Hematopoietic multipotent progenitor cell (in vitro differentiated cells): ENCODE measurements around the gene ENKUR. TPM values are rescaled to one million over a fixed set of nuclear protein-coding genes. Genes with fewer than 3 reads are reported as not detected.
"Not testable (repeated sequence)": the region's sequence is repeated elsewhere in the genome, so short reads cannot be mapped to it uniquely, and the experiment has no call there.

Source experiments
- DNase-seq, 3 donors: peaks; one replicate each; pipeline ENCODE4 v3.0.0-alpha.2; 2011 to 2015; ENCODE audit warnings: low read depth in 2 of 3, low spot score in 2 of 3
- total RNA-seq: library from RNA; depleted of rRNA; stranded (reverse); fragments of >200 nt; gene quantifications from one replicate; pipeline ENCODE4 v1.2.3, GENCODE V29; 2012

ENKUR gene
- total RNA-seq, 1 donor = under 0.01 TPM

DNA sequence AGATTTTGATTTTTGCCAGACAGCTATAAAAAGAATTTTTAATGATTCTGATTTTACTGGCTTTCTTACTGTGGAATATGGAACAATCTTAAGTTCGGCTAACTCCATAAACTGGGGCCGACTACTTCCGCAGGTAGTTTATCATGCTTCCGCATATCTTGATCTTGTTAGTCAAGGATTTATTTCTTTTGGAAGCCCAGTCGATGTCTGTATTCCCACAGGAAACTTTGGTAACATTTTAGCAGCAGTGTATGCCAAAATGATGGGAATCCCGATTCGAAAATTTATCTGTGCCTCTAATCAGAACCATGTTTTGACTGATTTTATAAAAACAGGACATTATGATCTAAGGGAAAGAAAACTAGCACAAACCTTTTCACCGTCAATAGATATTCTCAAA, 8.6 kb upstream of the ENKUR start:
- DNase-seq = no peak

DNA sequence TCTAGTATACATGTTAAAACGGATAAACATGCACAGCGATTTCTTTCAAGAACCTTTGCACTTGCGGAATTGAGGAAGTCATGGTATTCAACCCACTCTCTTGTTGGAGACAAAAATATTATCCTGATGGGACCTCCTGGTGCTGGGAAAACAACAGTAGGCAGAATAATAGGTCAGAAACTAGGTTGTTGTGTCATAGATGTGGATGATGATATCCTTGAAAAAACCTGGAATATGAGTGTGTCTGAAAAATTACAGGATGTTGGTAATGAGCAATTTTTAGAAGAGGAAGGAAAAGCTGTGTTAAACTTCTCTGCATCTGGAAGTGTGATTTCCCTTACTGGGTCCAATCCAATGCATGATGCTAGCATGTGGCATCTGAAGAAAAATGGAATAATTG, 7.3 kb upstream of the ENKUR start:
- DNase-seq = peak in 1 of 3 donors; percentile 4

DNA sequence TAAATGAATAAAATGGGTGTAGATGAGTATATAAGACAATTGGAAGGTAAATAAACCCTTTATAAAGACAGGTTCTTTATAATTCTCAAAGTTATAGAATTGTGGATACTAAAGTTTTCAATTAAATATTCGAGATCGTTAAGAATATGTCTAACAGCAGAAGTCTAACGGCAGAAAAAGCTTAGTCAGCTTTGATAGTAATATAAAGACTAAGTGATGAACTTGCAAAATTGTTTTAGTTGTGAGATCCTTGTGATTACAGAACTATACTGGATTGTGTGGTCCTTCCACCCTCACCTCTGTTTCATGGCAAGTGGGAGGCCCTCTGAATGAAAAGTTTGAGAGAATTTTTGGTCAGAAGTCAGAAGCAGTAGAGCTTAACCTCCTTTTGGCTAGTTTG, 2.7 kb upstream of the ENKUR start:
- no peak for DNase-seq

DNA sequence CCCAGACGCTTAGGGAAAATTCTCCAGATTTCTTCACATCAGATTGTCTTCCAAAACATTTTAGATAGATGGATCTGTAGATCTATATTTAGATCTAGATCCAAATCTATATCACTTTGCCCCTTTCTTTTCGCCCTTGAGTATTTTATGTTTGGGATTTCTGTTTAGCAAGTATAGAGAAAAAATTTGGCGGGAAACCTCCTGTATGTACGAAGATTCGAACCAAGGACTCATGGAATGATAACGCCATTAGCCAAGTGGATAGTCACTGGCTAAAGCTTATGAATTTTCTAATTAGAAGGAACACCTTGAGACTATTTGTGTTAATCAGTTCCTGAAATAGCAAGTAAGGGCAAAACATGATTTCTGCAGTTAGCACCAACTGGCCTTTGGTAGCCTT, 1.7 kb upstream of the ENKUR start:
- DNase-seq = no peak

DNA sequence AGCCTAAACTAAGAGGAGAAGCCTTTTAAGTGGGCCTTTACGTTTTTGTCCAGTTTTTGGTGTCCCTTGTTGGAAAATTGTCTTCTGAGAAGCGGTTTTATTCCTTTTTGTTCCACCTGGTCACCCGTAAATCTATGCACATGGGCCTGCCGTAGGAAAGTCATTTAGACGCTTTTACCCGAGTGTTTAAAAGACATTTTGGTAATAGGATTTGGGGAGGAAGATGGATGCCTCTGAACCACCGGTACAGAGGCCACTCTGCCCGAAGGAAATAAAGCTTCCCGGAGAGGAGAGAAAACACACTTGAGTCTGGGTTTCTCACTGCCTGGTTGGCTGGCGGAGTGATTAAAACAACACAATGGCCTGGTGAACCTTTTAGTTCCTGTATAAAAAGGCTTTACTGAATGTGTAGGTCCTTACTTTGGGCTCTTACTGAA, 1.2 kb upstream of the ENKUR start:
- no peak for DNase-seq

DNA sequence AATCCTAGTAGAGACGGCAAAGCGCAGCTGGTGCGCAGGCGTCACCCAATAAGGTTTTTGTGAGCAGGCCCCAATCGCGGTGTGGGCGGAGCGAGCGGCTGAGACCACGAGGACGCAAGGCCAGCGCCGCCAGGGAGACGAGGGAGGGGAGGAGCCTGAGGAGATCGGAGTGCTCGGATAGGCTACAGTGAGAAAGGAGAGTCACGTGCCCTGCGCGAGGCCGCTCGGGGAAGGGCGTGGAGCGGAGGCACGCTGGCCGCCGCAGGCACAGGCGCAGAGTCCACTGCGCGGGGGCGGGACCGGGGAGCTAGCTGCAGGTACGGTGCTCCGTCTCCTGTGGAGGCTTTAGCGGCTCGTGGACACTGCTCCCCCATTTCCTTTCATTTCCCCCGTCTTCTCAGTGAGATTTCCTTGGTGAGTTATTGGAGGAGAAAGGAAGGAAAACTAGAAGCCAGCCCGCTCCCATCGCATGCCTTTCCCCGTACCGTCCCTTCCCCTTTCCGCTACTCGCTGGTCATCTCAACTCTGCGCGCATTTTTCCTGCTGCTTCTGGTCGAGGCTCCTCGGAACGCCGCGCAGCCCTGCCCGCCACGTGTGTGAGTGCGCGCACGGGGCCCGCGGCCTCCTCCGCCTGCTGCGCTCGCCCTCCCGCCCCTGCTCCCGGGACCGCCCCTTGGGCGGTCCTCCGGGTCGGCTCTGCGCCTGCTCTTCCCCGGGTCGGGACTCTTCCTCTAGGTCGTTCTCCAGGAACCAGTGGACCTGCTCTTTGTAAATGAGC, 607 bp upstream of the ENKUR start, which contains the start of gene THNSL1:
Gene THNSL1, plus strand, starts transcription at position 237 of the 778 bp plus-strand sequence. CDS start 6,612 bp downstream, outside the sequence.
- DNase-seq = peak; percentile 83 to 99 (median 98)

DNA sequence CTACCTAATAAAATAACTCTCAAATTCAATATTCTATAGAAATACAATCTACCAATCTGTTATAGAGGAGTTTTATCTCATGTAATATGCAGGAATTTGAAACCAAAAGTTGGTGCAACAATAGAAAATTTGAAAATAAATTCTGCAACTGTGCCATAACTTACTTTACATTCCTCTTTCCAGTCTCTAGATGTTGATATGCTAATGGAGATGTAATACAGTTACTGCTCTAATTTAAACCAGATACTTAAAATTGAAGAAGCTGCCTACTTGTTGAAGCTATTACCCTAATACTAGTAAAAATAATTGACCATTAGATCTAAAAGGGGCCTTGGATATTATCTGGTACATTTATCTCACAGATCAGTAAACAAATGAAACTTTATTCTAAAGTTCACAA, 1.4 kb downstream of the ENKUR start:
- no peak for DNase-seq

DNA sequence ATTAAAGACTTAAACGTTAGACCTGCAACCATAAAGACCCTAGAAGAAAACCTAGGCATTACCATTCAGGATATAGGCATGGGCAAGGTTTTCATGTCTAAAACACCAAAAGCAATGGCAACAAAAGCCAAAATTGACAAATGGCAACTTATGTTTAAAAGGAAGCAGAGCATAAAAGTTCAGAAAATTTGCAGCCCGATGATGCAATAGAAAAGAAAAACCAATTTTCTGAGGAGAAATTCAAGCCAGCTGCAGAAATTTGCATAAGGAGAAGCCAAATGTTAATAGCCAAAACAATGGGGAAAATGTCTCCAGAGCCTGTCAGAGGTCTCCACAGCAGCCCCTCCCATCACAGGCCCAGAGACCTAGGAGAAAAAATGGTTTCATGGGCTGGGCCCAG, 4.4 kb downstream of the ENKUR start:
- not testable (repeated sequence) for DNase-seq

DNA sequence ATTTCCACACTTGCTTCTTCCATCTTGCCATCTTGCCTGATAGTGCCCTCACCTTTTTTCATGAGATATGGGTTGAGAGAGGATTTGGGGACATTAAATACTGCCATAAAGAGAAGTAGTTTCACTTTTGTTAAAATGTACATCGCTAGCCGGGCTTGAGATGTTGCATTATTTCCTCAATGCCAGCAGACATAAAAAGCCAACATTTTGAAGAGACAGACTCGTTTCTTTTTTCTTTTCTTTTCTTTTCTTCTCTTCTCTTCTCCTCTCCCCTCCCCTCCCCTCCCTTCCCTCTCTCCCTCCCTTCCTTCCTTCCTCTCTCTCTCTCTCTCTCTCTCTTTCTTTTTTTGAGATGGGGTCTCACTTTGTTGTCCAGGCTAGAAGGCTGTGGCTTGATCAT, 17.9 kb downstream of the ENKUR start:
- DNase-seq = no peak

DNA sequence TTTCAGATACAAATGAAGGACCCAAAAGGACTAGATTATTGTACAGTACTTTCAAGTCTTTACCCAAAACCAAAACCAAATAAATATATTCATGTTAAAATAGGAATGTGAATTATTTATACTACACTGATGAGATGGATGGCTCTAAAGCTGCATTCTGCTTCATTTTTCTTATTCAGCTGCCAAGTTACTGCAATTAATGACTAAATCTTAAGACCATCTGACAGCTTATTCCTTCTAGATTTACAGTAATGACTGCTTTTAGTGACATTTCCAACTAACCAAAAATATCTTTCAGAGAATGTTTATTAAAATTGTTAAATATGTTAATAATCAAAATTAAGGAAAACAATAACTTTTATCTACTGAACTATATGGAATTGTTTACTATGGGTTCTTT, 20.9 kb downstream of the ENKUR start:
- DNase-seq = no peak

DNA sequence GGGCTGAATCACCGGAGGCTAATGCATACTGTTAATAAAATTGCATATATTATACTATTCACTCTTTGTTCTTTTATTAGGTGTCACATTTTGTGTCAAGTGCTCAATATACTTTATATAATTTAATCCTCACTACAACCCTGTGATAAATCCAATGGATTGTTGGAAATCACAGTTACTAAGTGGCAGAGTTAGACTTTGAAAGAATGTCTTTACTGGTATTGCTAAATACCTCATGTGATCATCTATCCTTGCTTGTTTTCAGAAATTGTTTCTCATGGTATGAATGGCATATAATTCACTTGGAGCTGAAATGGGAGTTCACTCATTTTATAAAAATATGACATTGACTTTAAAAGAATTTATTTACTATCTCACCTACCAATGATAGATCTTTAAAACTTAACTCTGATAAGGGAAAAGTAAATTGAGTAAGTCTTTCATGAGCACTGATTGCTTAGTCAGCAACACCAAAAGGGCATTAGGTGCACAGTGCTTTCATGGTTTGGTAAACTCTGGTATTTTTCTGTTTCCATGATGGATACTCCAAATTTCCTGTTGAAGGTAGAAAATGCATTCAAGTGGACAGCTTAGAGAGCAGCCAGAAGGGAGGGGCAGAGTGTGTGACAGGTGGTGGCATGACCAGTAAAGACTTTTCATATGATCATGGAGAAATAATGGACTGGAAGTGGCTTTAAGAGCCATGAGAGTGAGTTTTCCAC, 22.6 kb downstream of the ENKUR start:
- no peak for DNase-seq

DNA sequence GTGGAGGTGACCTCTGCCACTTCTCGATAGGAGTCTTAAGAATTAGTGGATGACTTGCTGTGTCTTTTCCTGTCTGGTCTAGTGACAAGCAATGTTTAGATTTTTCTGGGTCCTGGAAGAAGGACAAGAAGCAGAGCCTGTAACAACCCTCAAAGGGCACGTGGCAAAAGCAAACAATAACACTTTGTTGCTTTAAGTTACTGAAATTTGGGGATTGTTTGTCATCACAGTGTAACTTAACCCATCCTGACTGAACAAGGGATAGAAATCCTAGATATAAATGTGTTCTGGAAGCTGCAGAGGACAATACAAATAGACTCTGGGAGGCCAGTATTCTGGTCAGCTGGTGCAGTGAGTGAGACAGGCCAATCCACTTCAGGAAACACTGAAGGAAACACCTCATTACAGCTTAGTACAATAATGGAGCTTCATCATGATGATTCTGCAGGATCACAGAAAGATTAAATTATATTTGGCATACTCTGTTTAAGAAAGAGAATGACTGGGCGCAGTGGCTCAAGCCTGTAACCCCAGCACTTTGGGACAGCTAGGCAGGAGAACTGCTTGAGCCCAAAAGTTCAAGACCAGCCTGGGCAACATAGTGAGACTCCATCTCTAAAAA, 23.3 kb downstream of the ENKUR start:
- peak in 1 of 3 donors; percentile 7 for DNase-seq

DNA sequence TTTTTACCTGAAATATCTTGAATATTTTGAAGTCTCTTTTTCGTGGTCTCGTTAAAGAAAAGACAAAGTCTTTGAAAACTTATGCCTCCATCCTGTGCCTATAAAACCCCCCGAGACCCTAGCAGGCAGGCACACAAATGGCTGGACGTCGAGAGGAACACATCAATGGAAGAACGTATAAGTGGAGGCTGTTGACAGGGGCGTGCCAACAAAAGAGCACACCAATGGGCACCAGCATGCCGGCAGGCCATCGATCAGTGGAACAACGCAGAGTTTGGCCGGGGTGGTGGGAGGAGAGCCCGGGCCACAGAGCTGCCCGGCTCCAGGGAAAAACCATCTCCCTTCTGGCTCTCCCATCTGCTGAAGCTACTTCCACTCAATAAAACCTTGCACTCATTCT, 24.7 kb downstream of the ENKUR start:
- no peak for DNase-seq

DNA sequence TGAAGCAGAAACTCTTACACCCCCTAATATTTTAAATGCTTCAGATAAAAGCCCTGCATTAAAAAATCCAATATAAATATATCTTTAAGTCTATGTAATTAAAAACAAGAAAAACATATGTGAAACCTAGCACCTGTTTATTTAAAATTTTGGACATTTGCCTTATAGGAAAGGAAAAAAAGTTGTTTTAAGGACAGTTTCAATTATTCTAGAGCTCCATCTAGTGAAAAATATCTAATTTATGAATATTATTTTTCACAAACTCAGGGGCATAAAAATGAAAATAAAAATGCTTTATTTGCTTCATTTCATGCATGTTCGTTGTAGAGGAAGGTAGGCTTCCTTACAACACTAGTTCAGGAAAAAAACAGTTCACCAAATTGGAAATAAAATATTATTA, 26.1 kb downstream of the ENKUR start:
- DNase-seq = peak in 1 of 3 donors; percentile 2

DNA sequence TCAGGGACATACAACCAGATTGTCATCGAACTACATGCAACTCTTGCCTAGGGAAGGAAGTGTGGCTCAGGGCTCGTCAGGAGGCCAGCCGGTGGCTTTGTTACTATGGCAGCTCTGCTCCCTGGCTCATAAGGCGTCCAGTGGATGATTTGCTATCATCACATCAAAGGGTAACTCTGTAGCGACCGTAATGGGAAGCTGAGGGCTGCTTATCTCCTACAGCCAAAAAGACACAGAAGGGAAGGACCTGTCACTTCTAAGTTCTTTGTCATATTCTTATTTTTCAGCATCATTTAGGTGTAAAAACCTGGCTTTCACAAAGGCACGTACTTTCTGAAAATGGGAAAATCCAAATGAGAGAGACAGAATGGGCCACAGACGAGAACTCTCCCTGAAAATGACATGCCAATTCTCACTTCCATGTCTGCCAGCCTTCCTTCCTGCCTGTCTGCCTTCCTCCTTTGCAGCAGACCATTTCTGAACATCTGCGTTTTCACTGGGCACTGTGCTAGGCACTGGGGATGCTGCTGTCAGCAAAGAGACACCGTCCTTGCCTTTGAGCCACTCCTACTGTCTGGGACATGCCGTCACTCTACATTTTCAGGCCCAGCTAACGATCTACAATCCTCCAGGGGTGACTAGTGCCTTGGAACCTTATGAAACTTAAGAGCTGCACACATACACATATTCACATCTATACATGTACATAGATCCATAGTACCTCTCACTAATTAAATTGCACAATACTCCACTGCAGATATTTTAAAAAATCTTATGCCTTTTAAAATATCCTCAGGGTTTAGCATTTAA, 26.9 kb downstream of the ENKUR start:
- DNase-seq = peak in 2 of 3 donors; percentile 57 to 84

DNA sequence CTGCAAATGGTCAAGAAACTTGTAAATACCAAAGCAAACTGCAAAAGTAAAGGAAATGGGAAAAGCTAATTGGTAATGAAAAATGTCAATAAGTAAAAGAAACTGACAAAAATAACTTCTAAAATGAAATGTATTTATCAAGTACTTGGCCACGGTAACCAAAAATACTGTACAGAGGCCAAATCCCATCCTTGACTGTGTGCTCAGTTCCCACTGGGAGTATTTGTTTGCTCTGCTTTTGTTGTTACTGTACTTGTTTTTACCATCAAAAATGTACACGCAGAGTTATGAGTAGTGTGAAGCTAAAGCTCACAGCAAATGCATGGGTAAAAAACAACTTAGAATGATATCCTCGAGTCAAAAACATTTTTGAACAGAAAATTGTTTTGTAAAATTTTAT, 31.1 kb downstream of the ENKUR start:
- no peak for DNase-seq

DNA sequence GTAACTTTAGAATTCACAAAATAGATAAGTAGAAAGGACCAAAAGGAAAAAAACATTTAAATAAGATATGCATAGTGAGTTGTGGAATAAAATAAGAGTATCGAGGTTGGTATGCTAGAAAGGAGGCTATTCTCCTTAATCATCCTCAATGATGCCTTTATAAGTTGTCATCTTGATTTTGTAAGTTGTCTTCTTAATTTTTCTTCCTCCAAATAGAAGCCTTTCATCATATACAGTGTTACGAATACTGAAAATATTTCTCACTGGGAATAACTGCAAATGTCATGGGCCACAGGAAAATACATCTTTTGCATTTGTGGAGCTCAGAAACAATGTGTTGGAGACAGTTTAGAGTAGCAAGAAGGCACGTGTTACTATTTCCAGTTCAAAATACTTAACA, 32.0 kb downstream of the ENKUR start:
- no peak for DNase-seq

DNA sequence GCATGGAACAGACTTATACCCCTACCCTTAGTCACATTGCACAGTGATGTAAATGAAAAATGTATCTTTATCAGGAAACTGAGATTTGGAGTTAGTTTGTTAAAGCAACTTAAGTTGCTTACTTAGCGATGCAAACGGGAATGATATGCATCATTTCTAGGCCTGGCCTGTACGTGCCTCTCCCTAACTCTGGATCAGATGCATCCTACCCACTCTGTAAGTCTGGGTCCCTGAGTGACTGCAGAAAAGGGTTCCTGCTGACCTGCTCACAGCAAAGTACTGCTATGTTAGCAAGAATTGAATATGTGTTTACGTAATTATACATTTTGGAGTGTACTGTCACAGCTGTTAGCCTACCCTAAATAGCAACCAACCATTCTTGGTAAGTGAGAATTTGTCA, 32.8 kb downstream of the ENKUR start:
- DNase-seq = no peak

DNA sequence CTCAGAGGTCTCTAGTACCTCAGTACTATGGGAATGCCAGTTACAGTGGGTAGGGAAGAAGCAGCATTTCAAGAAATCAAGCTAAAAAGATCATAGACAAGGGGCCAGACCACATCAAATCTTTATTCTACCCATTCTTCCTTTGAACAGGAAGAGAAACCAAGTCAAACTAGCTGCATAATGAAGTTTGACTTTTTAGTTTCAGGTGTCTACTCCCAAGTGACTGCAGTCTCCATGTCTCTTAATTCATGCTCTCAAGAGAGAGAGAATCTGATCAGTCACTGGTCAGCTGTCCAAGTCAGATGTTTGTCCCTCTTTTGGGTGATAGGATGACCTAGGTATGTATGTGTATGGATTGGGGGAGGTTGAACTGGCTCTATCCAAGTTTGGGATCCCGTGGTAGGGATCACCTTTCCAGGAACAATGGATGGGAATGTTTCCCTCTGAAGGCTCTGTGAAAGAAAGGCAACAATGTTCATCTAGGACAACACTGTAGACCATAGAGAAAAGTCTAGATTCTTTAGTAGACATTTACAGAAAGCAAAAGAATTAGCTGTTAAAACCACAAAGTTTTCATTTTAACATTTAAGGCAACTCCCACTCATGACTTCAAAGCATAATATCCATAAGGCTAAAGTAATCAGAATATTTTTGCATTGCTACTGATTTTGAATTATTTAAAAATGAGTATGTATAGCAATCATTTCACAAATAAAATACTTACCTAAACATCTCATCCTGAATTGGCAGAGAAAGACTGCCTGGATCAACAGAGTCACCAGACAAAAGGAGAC, 33.4 kb downstream of the ENKUR start:
- no peak for DNase-seq

DNA sequence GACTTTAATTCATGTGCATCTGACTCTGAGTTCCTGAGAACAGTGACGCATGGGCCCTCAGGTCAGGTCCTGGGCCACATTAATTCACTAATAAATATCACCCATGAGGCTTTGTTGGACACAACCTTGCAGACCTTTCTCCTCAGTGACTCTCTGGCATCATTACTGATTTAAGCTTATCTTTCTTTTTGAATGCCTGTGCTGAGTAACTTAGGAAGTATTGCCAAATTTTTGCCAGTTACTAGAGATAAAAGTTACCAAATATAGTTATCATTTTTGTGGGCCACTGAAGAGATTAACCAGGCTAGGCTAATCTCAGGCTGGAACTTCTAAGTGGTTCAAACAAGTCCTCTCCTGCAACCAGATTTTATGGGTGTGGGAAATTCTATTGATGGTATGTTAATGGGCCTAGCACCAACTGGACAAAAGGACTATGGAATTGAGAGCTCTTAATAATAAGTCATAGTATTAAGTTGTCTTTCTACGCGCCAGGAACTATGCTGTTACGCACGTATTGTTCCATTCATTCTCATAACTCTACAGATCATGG, 34.7 kb downstream of the ENKUR start:
- DNase-seq = no peak
